A549 treated with Hydrocortisone at 1 μM for 4 hours (cell line): ENCODE measurements around the gene ZNF630. TPM values are rescaled to one million over a fixed set of nuclear protein-coding genes. Genes with fewer than 3 reads are reported as not detected.

Experiments
- total RNA-seq: library from RNA; stranded (reverse); fragments of 200-300 nt; extraction: Qiagen RNA extraction; gene quantifications from 5 replicates; pipeline ENCODE4 v1.2.3, GENCODE V29; 2022

Gene ZNF630
- 0.14 to 0.40 TPM (median 0.21 TPM) in 5 replicates for total RNA-seq

GRCh38 chrX:48071064-48071985 lies at the start of gene ZNF630:
Gene ZNF630 (minus strand): TSS chrX:48071640. CDS start chrX:48066886, 4,754 bp downstream.

Other genes with a start within 250 kb of the ZNF630 start
- 4.0 to 8.2 TPM (median 6.1 TPM) in 5 replicates for gene ZNF81, start 234.7 kb downstream of the ZNF630 start, total RNA-seq
- gene ZNF182, start 67.7 kb downstream of the ZNF630 start, total RNA-seq: 3.3 to 4.4 TPM (median 3.4 TPM) in 5 replicates
- not detected in 5 replicates for gene SPACA5, start 64.7 kb downstream of the ZNF630 start, total RNA-seq
- gene SPACA5B, start 59.0 kb upstream of the ZNF630 start, total RNA-seq: not detected in 5 replicates
- not detected in 5 replicates for gene SSX5, start 125.2 kb upstream of the ZNF630 start, total RNA-seq
- not detected in 5 replicates for gene SSX1, start 183.8 kb upstream of the ZNF630 start, total RNA-seq